Neuronal stem cell (in vitro differentiated cells): Measurements from ENCODE around the gene HSFX2.
"Not testable (repeated sequence)": the region's sequence is repeated elsewhere in the genome, so short reads cannot be mapped to it uniquely, and the experiment has no call there.

Source experiments
- DNase-seq: peaks from one replicate; pipeline ENCODE4 v3.0.0-alpha.2; 2013; ENCODE audit warnings: low spot score
- H2AFZ ChIP-seq: one replicate; pipeline ENCODE4 v1.6.1; 2013; ENCODE audit warnings: mild to moderate bottlenecking, low read length, inconsistent platforms
- H2AK5ac ChIP-seq: 2 replicates; pipeline ENCODE4 v1.6.1; 2013; ENCODE audit warnings: low read depth, mild to moderate bottlenecking, inconsistent platforms, low read length, moderate library complexity, mixed read lengths
- H2BK120ac ChIP-seq: 2 replicates; pipeline ENCODE4 v1.6.1; 2013; ENCODE audit warnings: low read depth, mild to moderate bottlenecking, inconsistent platforms, low read length, moderate library complexity, mixed read lengths
- H2BK12ac ChIP-seq: one replicate; pipeline ENCODE4 v1.6.1; 2013; ENCODE audit warnings: low read length, inconsistent platforms
- H2BK15ac ChIP-seq: 2 replicates; pipeline ENCODE4 v1.6.1; 2013; ENCODE audit warnings: mild to moderate bottlenecking, low read length, inconsistent platforms, mixed read lengths
- H2BK5ac ChIP-seq: one replicate; pipeline ENCODE4 v1.6.1; 2013; ENCODE audit warnings: inconsistent platforms, mild to moderate bottlenecking, low read length, moderate library complexity
- H3K14ac ChIP-seq: one replicate; pipeline ENCODE4 v1.6.1; 2013; ENCODE audit warnings: low read length, inconsistent platforms
- H3K18ac ChIP-seq: 2 replicates; pipeline ENCODE4 v1.6.1; 2013; ENCODE audit warnings: low read length, inconsistent platforms
- H3K23ac ChIP-seq: 2 replicates; pipeline ENCODE4 v1.6.1; 2013; ENCODE audit warnings: low read depth, mild to moderate bottlenecking, mixed read lengths, low read length, inconsistent platforms; ENCODE audit not compliant: poor library complexity
- H3K27ac ChIP-seq: replicated peaks from 3 replicates; pipeline ENCODE4 v1.5.1; 2013; ENCODE audit warnings: low read length, inconsistent platforms
- H3K27me3 ChIP-seq, 3 experiments: 2 replicates each; pipeline ENCODE4 v1.6.1; 2013; ENCODE audit warnings: low read length in 3 of 3, mild to moderate bottlenecking in 2 of 3, inconsistent platforms in 1 of 3, low read depth in 1 of 3, mixed read lengths in 1 of 3, moderate library complexity in 1 of 3; ENCODE audit not compliant: control insufficient read depth in 3 of 3, insufficient read depth in 3 of 3
- H3K36me3 ChIP-seq, 2 donors: replicated peaks in 1 of 2; 2 replicates each; pipeline ENCODE4 v1.6.1; 2013; ENCODE audit warnings: low read length in 2 of 2; ENCODE audit not compliant: control insufficient read depth in 2 of 2, insufficient read depth in 2 of 2
- H3K4ac ChIP-seq: 2 replicates; pipeline ENCODE4 v1.6.1; 2013; ENCODE audit warnings: inconsistent platforms, mild to moderate bottlenecking, low read length, moderate library complexity
- H3K4me1 ChIP-seq, 2 donors: 1 replicate in 1 of 2; 2 replicates in 1 of 2; pipeline ENCODE4 v1.6.1; 2013; ENCODE audit warnings: low read length in 2 of 2, low read depth in 1 of 2; ENCODE audit not compliant: control insufficient read depth in 2 of 2, insufficient read depth in 1 of 2
- H3K4me2 ChIP-seq: one replicate; pipeline ENCODE4 v1.6.1; 2013; ENCODE audit warnings: mild to moderate bottlenecking, low read length, inconsistent platforms; ENCODE audit not compliant: insufficient read depth, poor library complexity, severe bottlenecking
- H3K4me3 ChIP-seq, 2 donors: 2 replicates each; pipeline ENCODE4 v1.5.1; 2013; ENCODE audit warnings: low read length in 2 of 2, mild to moderate bottlenecking in 2 of 2, inconsistent platforms in 1 of 2, moderate library complexity in 1 of 2
- H3K79me1 ChIP-seq: one replicate; pipeline ENCODE4 v1.6.1; 2013; ENCODE audit warnings: low read depth, mild to moderate bottlenecking, inconsistent platforms, low read length, moderate library complexity
- H3K9ac ChIP-seq: one replicate; pipeline ENCODE4 v1.6.1; 2013; ENCODE audit warnings: mild to moderate bottlenecking, low read depth, low read length, inconsistent platforms; ENCODE audit not compliant: poor library complexity
- H3K9me3 ChIP-seq, 2 donors: replicated peaks in 1 of 2; 2 replicates each; pipeline versions ENCODE3 to v1.6.1; 2013; ENCODE audit warnings: low read length in 2 of 2, mild to moderate bottlenecking in 2 of 2, inconsistent platforms in 1 of 2, low read depth in 1 of 2, mixed read lengths in 1 of 2, moderate library complexity in 1 of 2; ENCODE audit not compliant: control insufficient read depth in 2 of 2, insufficient read depth in 1 of 2
- H4K8ac ChIP-seq: one replicate; pipeline ENCODE4 v1.6.1; 2013; ENCODE audit warnings: low read depth, mild to moderate bottlenecking, inconsistent platforms, low read length, moderate library complexity
- H4K91ac ChIP-seq: one replicate; pipeline ENCODE4 v1.6.1; 2013; ENCODE audit warnings: low read length, low read depth, mild to moderate bottlenecking, inconsistent platforms; ENCODE audit not compliant: poor library complexity
- WGBS, 2 donors: extraction: QIAGEN DNeasy Blood & Tissue Kit; methylation state at CpG; one replicate each; pipeline ENCODE4 v1.1.7; 2013; ENCODE audit warnings: missing lambda C conversion rate in 2 of 2, mixed read lengths in 1 of 2; ENCODE audit not compliant: insufficient read length in 2 of 2, insufficient replicate concordance in 1 of 2; ENCODE audit errors: extremely low coverage in 2 of 2; 5-methylcytosine and 5-hydroxymethylcytosine counted together

HSFX2 gene

GRCh38 chrX:149573456-149573855 is 21.7 kb downstream of the HSFX2 start:
- H2BK5ac ChIP-seq, H2BK120ac ChIP-seq, H3K27me3 ChIP-seq, H4K91ac ChIP-seq, H3K9ac ChIP-seq, H3K79me1 ChIP-seq, H3K4me3 ChIP-seq, H3K4me1 ChIP-seq, H3K23ac ChIP-seq, H3K4me2 ChIP-seq, H3K4ac ChIP-seq, H3K27ac ChIP-seq, H4K8ac ChIP-seq, H3K36me3 ChIP-seq, H3K14ac ChIP-seq, H2AK5ac ChIP-seq, H2BK12ac ChIP-seq, H3K9me3 ChIP-seq, DNase-seq, H2AFZ ChIP-seq, H3K18ac ChIP-seq, H2BK15ac ChIP-seq: not testable (repeated sequence)
- WGBS, 2 donors, result no CpG with 5 or more reads among the region's 1 CpG

- no peaks in the 10 kb centered on the region for H3K36me3 ChIP-seq
- H2BK12ac ChIP-seq, result no peak overlapping the region
- DNase-seq, result no peak
- H2BK5ac ChIP-seq, result no peak overlapping the region
- peaks cover 0 to 4% of the 10 kb centered on the region in 2 donors for H3K4me1 ChIP-seq
- H3K23ac ChIP-seq, result no peak overlapping the region
- no peak overlapping the region for H3K4me2 ChIP-seq
- H2BK15ac ChIP-seq, result no peak overlapping the region
- H2AFZ ChIP-seq, result peak overlapping the region; percentile 35
- no peak overlapping the region for H3K14ac ChIP-seq
- H2BK120ac ChIP-seq, result no peak overlapping the region
- no peak overlapping the region for H3K18ac ChIP-seq
- no peaks in the 10 kb centered on the region for H3K27me3 ChIP-seq
- no peak overlapping the region for H3K27ac ChIP-seq
- no peaks in the 10 kb centered on the region for H3K79me1 ChIP-seq
- H2AK5ac ChIP-seq, result no peak overlapping the region
- no peaks in the 10 kb centered on the region for H3K9me3 ChIP-seq
- no peak overlapping the region for H3K9ac ChIP-seq
- H4K91ac ChIP-seq, result no peak overlapping the region
- H3K4me3 ChIP-seq, result no peak overlapping the region
- WGBS, 2 donors, result no CpG with 5 or more reads among the region's 1 CpG
- no peak overlapping the region for H3K4ac ChIP-seq
- no peak overlapping the region for H4K8ac ChIP-seq
Measured at GRCh38 chrX:149572743-149573142, 22.4 kb downstream of the HSFX2 start.

GRCh38 chrX:149571770-149572169 is 23.3 kb downstream of the HSFX2 start:
- no peak for DNase-seq
- no CpG with 5 or more reads among the region's 7 CpGs for WGBS, 2 donors
- H2BK120ac ChIP-seq, result no peak overlapping the region
- no peak overlapping the region for H2AK5ac ChIP-seq
- no peaks in the 10 kb centered on the region for H3K27me3 ChIP-seq
- no peak overlapping the region for H3K27ac ChIP-seq
- H3K9ac ChIP-seq, result no peak overlapping the region
- no peak overlapping the region for H3K18ac ChIP-seq
- H3K14ac ChIP-seq, result no peak overlapping the region
- H3K4me1 ChIP-seq, result peaks cover 0 to 4% of the 10 kb centered on the region in 2 donors
- no peak overlapping the region for H4K91ac ChIP-seq
- no peak overlapping the region for H3K4me3 ChIP-seq
- no peaks in the 10 kb centered on the region for H3K36me3 ChIP-seq
- H3K4ac ChIP-seq, result no peak overlapping the region
- no peak overlapping the region for H3K4me2 ChIP-seq
- H2BK15ac ChIP-seq, result no peak overlapping the region
- no peaks in the 10 kb centered on the region for H3K9me3 ChIP-seq
- H3K23ac ChIP-seq, result no peak overlapping the region
- no peaks in the 10 kb centered on the region for H3K79me1 ChIP-seq
- H2BK12ac ChIP-seq, result no peak overlapping the region
- H2BK5ac ChIP-seq, result no peak overlapping the region
- no peak overlapping the region for H4K8ac ChIP-seq
- peak overlapping the region; percentile 23 for H2AFZ ChIP-seq

GRCh38 chrX:149570668-149571067 is 24.4 kb downstream of the HSFX2 start:
- no CpG with 5 or more reads among the region's 6 CpGs for WGBS, 2 donors
- Histone ChIP-seq H2AFZ (no peak overlapping the region), H3K4ac (no peak overlapping the region), H3K27me3 (no peaks in the 10 kb centered on the region), H3K4me1 (peaks cover 0 to 4% of the 10 kb centered on the region in 2 donors), H3K14ac (no peak overlapping the region), H3K4me2 (no peak overlapping the region), H3K9me3 (no peaks in the 10 kb centered on the region), H2BK5ac (no peak overlapping the region), H3K79me1 (no peaks in the 10 kb centered on the region), H4K91ac (no peak overlapping the region), H4K8ac (no peak overlapping the region), H3K18ac (no peak overlapping the region), H2BK120ac (no peak overlapping the region), H3K23ac (no peak overlapping the region), H3K9ac (no peak overlapping the region), H3K4me3 (no peak overlapping the region), H3K36me3 (no peaks in the 10 kb centered on the region), H2BK15ac (no peak overlapping the region), H2BK12ac (no peak overlapping the region), H2AK5ac (no peak overlapping the region), H3K27ac (no peak overlapping the region)
- no peak for DNase-seq
